Spinal cord (tissue), 10 donors: Measurements from ENCODE around the gene TNIP2. TPM values are rescaled to one million over a fixed set of nuclear protein-coding genes. Genes with fewer than 3 reads are reported as not detected.

Experiments used
- DNase-seq, 6 donors: peaks; one replicate each; pipeline versions ENCODE4 v3.0.0 to v3.0.0-alpha.2; 2013 to 2015; ENCODE audit warnings: low spot score in 6 of 6, low read depth in 4 of 6
- H3K27ac ChIP-seq: one replicate; pipeline ENCODE4 v1.5.1; 2013; ENCODE audit warnings: low read depth, low read length, control low read depth
- H3K27me3 ChIP-seq: one replicate; pipeline ENCODE4 v1.6.1; 2013; ENCODE audit warnings: low read length; ENCODE audit not compliant: control insufficient read depth, insufficient read depth
- H3K36me3 ChIP-seq: one replicate; pipeline ENCODE4 v1.6.1; 2013; ENCODE audit warnings: low read length; ENCODE audit not compliant: control insufficient read depth, insufficient read depth
- H3K4me1 ChIP-seq: one replicate; pipeline ENCODE4 v1.6.1; 2013; ENCODE audit warnings: low read length; ENCODE audit not compliant: control insufficient read depth, insufficient read depth
- H3K4me3 ChIP-seq: one replicate; pipeline ENCODE4 v1.5.1; 2013; ENCODE audit warnings: low read depth, low read length, control low read depth
- H3K9me3 ChIP-seq: one replicate; pipeline ENCODE4 v1.6.1; 2013; ENCODE audit warnings: low read length; ENCODE audit not compliant: control insufficient read depth, insufficient read depth
- WGBS: methylation state at CpG from one replicate; pipeline ENCODE4 v1.1.5; 2013; ENCODE audit warnings: missing lambda C conversion rate; ENCODE audit not compliant: insufficient coverage; 5-methylcytosine and 5-hydroxymethylcytosine counted together
- polyA plus RNA-seq, 2 donors: library from polyadenylated mRNA; unstranded; fragments of 120-200 nt; gene quantifications; one replicate each; pipeline ENCODE4 v1.2.1, GENCODE V29; 2013; ENCODE audit not compliant: insufficient read length in 2 of 2
- total RNA-seq, 2 donors: library from RNA; depleted of rRNA in 1 of 2; stranded (reverse); fragments of 120-200 nt in 1 of 2; fragments of >200 nt in 1 of 2; gene quantifications; one replicate each; pipeline versions ENCODE4 v1.2.3 to v1.2.4, GENCODE V29; 2013 to 2014
- donor health status: healthy.

The TNIP2 gene
- total and polyA plus RNA-seq, 4 donors = 6.6 to 18.6 (median 17.2) TPM

DNA sequence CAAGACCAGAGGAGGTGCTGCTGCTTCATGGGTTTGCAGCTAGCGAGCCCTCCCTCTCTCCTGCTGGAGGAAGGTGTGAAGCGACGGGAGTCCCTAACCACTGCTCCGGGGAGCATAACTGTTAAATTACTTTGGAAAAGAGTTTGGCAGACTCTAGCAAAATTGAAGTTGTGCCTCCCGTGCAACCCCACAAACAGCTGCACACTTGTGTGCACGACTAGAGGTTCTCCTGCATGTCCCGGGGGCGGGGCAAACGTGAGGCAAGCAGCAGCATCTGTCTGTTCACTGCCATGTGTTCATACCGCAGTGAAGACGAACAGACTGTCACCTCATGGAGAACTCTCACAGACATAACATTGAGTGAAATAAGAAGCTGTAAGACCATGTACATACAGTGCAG is 34.5 kb downstream of the TNIP2 start:
- no peaks in the 10 kb centered on the region for H3K4me1 ChIP-seq
- 93% methylated on average over 2 of the region's 11 CpGs for WGBS
- peaks cover 53% of the 10 kb centered on the region for H3K36me3 ChIP-seq
- no peaks in the 10 kb centered on the region for H3K9me3 ChIP-seq
- DNase-seq = no peak
- no peak overlapping the region for H3K4me3 ChIP-seq
- no peaks in the 10 kb centered on the region for H3K27me3 ChIP-seq
- H3K27ac ChIP-seq = no peak overlapping the region

DNA sequence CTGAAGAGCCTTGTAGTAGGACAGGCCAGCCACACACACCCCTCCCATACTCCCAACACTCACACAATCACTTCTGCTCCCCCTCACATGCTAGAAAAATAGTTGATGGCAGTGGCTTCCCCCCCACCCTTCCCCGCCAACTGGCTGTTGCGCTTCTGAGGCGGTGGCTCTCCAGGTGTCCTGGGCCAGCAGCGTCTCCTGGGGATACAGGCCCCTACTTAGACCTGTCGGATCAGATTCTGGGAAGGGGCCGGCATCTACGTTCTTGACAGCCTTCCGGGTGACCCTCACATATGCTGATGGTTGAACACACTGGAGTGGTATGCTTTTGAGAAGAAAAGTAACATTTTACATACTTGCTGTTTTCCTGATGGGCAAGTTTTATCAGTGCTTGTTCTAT is 39.9 kb downstream of the TNIP2 start:
- H3K4me3 ChIP-seq = no peak overlapping the region
- H3K9me3 ChIP-seq = no peaks in the 10 kb centered on the region
- peaks cover 48% of the 10 kb centered on the region for H3K36me3 ChIP-seq
- H3K4me1 ChIP-seq = no peaks in the 10 kb centered on the region
- H3K27me3 ChIP-seq = no peaks in the 10 kb centered on the region
- WGBS = 93% methylated on average over 5 of the region's 8 CpGs
- DNase-seq = no peak
- H3K27ac ChIP-seq = no peak overlapping the region

DNA sequence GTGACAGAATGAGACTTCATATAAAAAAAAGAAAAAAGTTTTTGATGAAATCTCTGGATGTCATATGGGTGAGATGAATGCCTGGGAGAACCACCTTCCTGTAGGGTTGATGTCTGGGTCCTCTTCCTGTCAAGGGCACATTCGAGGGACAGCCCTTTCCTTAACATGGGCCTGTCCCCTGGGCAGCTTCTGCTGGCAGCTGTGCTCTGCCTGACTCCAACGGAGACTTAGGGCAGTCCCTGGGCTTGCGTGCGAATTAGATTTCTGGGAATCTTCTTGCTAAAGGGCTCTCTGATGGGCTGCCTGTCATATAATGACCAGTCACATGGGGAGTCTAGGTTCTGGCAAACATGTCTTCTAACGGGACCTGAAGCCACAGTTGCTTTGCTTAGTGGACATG is 40.7 kb downstream of the TNIP2 start:
- WGBS = 83% methylated on average over 4 of the region's 5 CpGs
- H3K27ac ChIP-seq = no peak overlapping the region
- no peak overlapping the region for H3K4me3 ChIP-seq

DNA sequence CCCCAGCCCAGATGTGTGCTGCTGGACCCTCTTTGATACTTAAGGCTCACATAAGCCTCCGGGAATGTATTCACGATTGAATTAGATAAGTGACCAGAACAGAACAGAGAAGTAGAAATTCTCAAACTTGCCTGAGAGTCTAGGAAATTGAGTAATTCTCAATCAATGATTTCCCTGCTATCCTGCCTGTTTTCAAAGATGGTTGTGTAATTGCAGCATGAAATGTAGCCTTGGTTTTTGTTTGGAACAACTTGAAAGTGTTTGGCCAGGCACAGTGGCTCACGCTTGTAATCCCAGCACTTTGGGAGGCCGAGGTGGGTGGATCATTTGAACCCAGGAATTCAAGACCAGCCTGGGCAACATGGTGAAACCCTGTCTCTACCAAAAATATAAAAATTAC is 41.2 kb downstream of the TNIP2 start:
- H3K4me3 ChIP-seq = no peak overlapping the region
- H3K36me3 ChIP-seq = peaks cover 39% of the 10 kb centered on the region
- H3K27ac ChIP-seq = no peak overlapping the region
- no peaks in the 10 kb centered on the region for H3K9me3 ChIP-seq
- no peaks in the 10 kb centered on the region for H3K4me1 ChIP-seq
- WGBS = no CpG with 5 or more reads among the region's 4 CpGs
- DNase-seq = no peak
- no peaks in the 10 kb centered on the region for H3K27me3 ChIP-seq

More for the DNA sequence above, 40.7 kb downstream of the TNIP2 start:
- no peak for DNase-seq
- Histone ChIP-seq H3K4me1 (no peaks in the 10 kb centered on the region), H3K9me3 (no peaks in the 10 kb centered on the region), H3K27me3 (no peaks in the 10 kb centered on the region), H3K36me3 (peaks cover 43% of the 10 kb centered on the region)

DNA sequence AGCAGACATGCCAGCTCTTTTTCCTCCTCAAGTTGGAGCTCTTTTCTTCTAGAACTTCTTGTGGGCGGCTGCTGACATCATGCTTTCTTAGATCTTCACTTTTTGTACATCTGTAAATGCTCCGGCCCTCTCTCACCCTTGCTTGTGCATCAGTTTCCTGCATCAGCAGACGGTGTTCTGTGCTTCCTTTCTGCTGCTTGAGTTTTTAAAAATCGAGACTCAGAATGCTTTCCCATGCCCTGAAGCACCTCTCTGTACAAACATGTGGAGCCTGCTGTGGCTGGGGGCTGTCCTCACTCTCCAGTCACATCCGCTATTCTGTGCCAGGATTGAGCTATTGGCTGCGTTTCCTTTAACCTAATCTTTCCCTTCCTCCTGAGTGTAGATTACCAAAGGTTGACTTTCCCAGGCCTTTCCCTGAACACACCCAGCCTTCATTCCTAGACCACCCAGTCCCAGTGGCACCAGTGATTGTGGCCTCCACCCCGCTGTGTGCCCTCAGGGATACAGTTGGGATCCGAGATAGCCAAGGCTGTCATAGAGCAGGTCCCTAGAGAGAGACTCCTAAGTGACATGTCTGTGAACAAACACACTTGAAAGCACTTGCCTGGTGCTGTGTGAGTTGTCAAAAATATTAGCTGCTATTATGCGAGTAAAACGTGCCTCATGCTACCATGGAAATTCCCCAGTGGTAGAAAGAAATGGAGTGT is 41.9 kb downstream of the TNIP2 start:
- no peaks in the 10 kb centered on the region for H3K27me3 ChIP-seq
- WGBS = 79% methylated on average over 10 of the region's 10 CpGs
- H3K4me3 ChIP-seq = no peak overlapping the region
- peak overlapping the region; percentile 64 for H3K27ac ChIP-seq
- DNase-seq = peak in 2 of 6 donors; percentile 2 to 15
- H3K4me1 ChIP-seq = no peaks in the 10 kb centered on the region
- H3K9me3 ChIP-seq = no peaks in the 10 kb centered on the region
- H3K36me3 ChIP-seq = peaks cover 35% of the 10 kb centered on the region

DNA sequence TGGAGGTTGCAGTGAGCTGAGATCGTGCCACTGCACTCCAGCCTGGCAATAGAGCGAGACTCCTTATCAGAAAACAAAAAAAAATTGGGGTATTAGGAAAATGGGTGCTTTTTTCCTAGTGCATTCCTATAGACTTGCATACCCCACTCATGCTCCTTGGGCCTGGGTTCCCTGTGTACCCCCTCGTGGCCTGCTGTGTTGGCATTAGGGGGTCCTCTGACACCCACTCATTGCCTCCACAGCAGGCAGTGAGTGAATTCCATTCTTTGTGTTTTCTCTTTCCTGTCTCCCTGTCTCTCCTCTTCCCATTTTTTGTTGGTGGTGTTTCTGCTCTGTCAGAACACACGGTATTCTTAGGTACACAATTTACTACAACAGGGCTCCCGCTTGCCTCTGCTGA is 42.8 kb downstream of the TNIP2 start:
- H3K27ac ChIP-seq = peak overlapping the region; percentile 64
- DNase-seq = no peak
- peaks cover 36% of the 10 kb centered on the region for H3K36me3 ChIP-seq
- WGBS = no CpG with 5 or more reads among the region's 5 CpGs
- H3K4me1 ChIP-seq = no peaks in the 10 kb centered on the region
- H3K4me3 ChIP-seq = no peak overlapping the region
- no peaks in the 10 kb centered on the region for H3K9me3 ChIP-seq
- no peaks in the 10 kb centered on the region for H3K27me3 ChIP-seq

DNA sequence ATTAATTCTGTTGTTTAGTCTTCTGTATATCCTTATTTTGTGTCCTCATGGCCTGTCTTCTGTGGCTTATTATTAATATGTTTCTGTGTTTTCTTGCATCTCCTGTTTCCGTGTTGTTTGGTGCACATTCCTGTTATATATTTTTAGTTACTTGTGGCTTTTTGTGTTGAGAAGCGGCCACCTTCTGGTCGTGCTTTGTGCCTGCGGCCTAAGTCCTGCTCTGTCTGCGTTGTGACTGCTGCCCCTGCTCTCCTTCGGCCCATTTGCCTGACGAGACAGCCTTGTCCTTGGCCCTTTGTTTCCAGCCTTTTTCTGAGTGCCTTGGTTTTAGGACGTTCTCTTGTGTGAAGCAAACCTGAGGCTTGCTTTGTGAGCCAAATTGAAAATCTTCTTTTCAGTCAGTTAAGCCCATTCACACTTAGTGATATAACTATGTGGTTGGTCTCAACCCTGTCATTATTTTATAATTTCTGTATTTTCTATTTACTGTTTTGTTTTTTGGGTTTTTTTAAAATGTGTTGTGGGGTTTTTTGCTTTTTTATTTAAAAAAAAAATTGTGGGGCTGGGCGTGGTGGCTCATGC is 43.8 kb downstream of the TNIP2 start:
- 70% methylated on average over 7 of the region's 9 CpGs for WGBS
- peak in 1 of 6 donors; percentile 29 for DNase-seq

DNA sequence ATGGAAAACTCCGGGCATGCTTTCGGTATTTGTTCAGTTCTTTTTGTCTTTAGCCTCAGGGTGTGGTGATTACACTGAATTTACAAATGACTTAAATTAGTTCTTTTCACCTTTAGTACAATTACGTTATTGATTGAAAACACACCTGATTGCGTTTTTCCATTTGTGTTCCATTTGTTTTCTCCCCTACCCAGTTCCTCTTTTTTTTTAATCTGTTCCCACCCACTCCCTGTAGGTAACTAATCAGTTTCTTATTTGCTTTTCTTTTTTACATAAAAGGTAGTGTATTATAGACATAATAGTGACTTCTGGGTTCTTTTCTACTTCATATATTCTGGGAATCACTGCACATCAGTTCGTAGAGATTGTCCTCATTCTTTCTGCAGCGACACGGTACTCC is 53.4 kb downstream of the TNIP2 start:
- Histone ChIP-seq H3K9me3 (no peaks in the 10 kb centered on the region), H3K4me3 (no peak overlapping the region), H3K27ac (no peak overlapping the region), H3K36me3 (peaks cover 72% of the 10 kb centered on the region), H3K27me3 (no peaks in the 10 kb centered on the region), H3K4me1 (no peaks in the 10 kb centered on the region)
- DNase-seq = no peak
- WGBS = 77% methylated on average over 2 of the region's 7 CpGs

More for the DNA sequence above, 43.8 kb downstream of the TNIP2 start:
- Histone ChIP-seq H3K9me3 (no peaks in the 10 kb centered on the region), H3K4me1 (no peaks in the 10 kb centered on the region), H3K36me3 (peaks cover 39% of the 10 kb centered on the region), H3K4me3 (no peak overlapping the region), H3K27me3 (no peaks in the 10 kb centered on the region), H3K27ac (no peak overlapping the region)

DNA sequence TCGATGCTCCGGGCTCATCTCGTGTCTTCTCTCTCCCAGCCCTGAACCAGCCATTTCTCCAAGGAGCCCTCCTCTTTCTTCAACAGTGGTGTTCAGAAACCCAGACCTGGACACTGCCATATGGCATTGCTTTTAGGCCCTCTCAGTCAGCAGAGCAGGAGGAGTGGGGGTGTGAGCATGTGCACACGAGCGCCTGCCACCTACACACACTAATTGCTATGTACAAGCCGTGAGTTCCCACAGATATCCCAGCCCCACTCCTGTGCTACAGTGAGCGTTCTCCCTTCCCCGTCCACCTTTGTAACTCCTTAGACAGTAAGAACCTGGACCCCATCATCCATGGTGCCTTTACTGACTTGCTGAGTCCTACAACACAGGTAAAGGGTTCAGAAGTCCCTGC is 53.8 kb downstream of the TNIP2 start:
- no peaks in the 10 kb centered on the region for H3K9me3 ChIP-seq
- H3K4me1 ChIP-seq = no peaks in the 10 kb centered on the region
- H3K27me3 ChIP-seq = no peaks in the 10 kb centered on the region
- H3K27ac ChIP-seq = no peak overlapping the region
- 94% methylated on average over 8 of the region's 8 CpGs for WGBS
- peaks cover 76% of the 10 kb centered on the region for H3K36me3 ChIP-seq
- no peak for DNase-seq
- no peak overlapping the region for H3K4me3 ChIP-seq

DNA sequence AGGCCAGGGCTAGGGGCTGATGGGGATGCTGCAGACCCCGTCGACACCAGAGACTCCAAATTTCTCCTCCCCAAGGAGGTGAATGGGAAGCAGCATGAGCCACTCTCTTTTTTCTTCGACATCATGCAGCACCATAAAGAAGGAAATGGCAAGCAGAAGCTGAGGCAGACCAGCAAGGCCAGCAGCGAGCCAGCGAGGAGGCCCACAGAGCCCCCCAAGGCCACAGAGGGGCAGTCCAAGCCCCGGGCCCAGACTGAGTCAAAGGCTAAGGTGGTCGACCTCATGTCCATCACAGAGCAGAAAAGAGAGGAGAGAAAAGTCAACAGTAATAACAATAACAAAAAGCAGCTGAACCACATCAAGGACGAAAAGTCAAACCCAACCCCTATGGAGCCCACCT is 56.1 kb downstream of the TNIP2 start:
- WGBS = 92% methylated on average over 5 of the region's 8 CpGs
- Histone ChIP-seq H3K36me3 (peaks cover 86% of the 10 kb centered on the region), H3K9me3 (no peaks in the 10 kb centered on the region), H3K4me3 (no peak overlapping the region), H3K27ac (no peak overlapping the region), H3K27me3 (no peaks in the 10 kb centered on the region), H3K4me1 (no peaks in the 10 kb centered on the region)
- no peak for DNase-seq
